Central memory CD8-positive, alpha-beta T cell (primary cell): ENCODE measurements around the gene S100A7.
A peak's percentile ranks its signal among the peaks of the same experiment; 100 is the strongest.

Experiments used
- ATAC-seq: fragments of 150-1000 bp; cut with Tn5 transposase; replicated peaks from 2 replicates; pipeline ENCODE4 v1.10.0; 2022; ENCODE audit warnings: mild to moderate bottlenecking, moderate FRiP score, moderate number of reproducible peaks; ENCODE audit not compliant: poor library complexity, severe bottlenecking; ENCODE audit errors: extremely low read depth
- DNase-seq, 2 donors: peaks; one replicate each; pipeline ENCODE4 v3.0.0; 2021; ENCODE audit warnings: low spot score in 2 of 2
- H3K27ac Mint-ChIP-seq: one replicate; pipeline ENCODE4 v1.8.0; 2022; ENCODE audit warnings: low read depth, mild to moderate bottlenecking, moderate library complexity, mixed read lengths
- H3K27me3 Mint-ChIP-seq: one replicate; pipeline ENCODE4 v1.8.0; 2022; ENCODE audit warnings: mixed read lengths
- H3K36me3 Mint-ChIP-seq: one replicate; pipeline ENCODE4 v1.8.0; 2022; ENCODE audit warnings: mild to moderate bottlenecking, moderate library complexity, mixed read lengths; ENCODE audit not compliant: insufficient read depth
- H3K4me1 Mint-ChIP-seq: one replicate; pipeline ENCODE4 v1.8.0; 2022; ENCODE audit warnings: mixed read lengths
- H3K4me3 Mint-ChIP-seq: one replicate; pipeline ENCODE4 v1.8.0; 2022; ENCODE audit warnings: mild to moderate bottlenecking, moderate library complexity, mixed read lengths
- H3K9me3 Mint-ChIP-seq: one replicate; pipeline ENCODE4 v1.8.0; 2022; ENCODE audit warnings: mixed read lengths

The S100A7 gene

DNA sequence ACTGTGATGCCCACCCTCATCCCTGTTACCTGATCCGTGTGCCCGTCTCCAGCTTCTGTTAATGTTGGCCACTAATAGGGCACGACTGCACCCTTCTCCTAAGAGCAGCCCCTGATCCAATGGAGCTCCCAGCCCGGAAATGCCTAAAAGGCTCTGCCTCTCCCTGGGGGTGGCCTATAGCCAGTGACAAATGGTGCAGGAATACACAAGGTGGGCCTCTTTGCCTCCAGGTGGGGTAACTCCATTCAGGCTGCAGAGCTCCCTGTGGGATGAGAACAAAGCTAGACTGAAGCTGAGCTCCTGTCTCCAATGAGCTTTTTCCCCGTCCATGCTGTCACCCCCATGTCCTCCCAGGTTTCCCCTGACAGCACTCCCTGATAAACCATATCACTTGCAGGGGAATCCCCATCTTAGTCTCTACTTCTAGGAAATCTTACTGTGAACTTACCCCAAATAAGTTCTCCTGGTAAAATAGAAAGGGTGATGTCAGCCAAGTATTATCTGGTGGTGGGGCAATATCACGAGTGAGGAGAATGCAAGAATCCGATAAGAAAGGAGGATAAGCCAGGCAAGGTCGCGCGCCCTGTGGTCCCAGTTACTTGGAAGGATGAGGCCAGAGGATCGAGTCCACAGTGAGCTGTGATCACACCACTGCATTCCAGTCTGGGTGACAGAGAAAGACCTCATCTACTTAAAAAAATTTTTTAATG lies 25.6 kb downstream of the S100A7 start:
- Mint-ChIP-seq H3K27ac (no peak overlapping the region), H3K27me3 (peaks cover 93% of the 10 kb centered on the region), H3K4me3 (no peak overlapping the region)

GRCh38 chr1:153432874-153433681 lies 27.4 kb downstream of the S100A7 start:
- Mint-ChIP-seq H3K4me1 (no peaks in the 10 kb centered on the region), H3K4me3 (no peak overlapping the region), H3K27ac (no peak overlapping the region), H3K9me3 (no peaks in the 10 kb centered on the region), H3K27me3 (peaks cover 93% of the 10 kb centered on the region), H3K36me3 (no peaks in the 10 kb centered on the region)
- ATAC-seq, result no peak
- no peak for DNase-seq

More for the DNA sequence above, 25.6 kb downstream of the S100A7 start:
- DNase-seq, result peak in 1 of 2 donors; percentile 0
- H3K4me1 Mint-ChIP-seq, result no peaks in the 10 kb centered on the region
- H3K36me3 Mint-ChIP-seq, result no peaks in the 10 kb centered on the region
- H3K9me3 Mint-ChIP-seq, result no peaks in the 10 kb centered on the region
- no peak for ATAC-seq

GRCh38 chr1:153431928-153432327 lies 28.5 kb downstream of the S100A7 start:
- Mint-ChIP-seq H3K4me1 (no peaks in the 10 kb centered on the region), H3K27ac (no peak overlapping the region), H3K27me3 (peaks cover 93% of the 10 kb centered on the region), H3K4me3 (no peak overlapping the region), H3K36me3 (no peaks in the 10 kb centered on the region), H3K9me3 (no peaks in the 10 kb centered on the region)
- no peak for DNase-seq
- ATAC-seq, result no peak

DNA sequence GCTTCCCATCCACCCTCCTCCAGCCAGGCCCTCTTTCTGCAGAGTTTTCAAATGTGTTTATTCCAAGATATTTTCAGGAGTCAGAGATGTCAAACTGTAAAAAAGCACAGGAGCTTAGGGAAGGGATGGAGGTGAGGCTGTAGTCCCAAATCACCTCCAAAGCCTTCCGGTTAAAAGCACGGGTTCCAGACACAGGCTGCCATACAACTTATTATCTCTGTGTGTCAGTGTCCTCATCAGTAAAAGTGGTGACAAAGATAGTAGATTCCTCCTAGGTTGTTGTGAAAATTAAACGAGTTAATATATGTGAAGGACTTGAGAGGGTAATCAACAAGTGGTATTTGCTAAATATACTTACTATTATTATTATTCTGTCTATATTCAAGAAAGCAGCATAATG lies 29.0 kb downstream of the S100A7 start:
- no peak overlapping the region for H3K4me3 Mint-ChIP-seq
- peaks cover 93% of the 10 kb centered on the region for H3K27me3 Mint-ChIP-seq
- H3K36me3 Mint-ChIP-seq, result no peaks in the 10 kb centered on the region
- no peaks in the 10 kb centered on the region for H3K9me3 Mint-ChIP-seq
- no peak overlapping the region for H3K27ac Mint-ChIP-seq
- ATAC-seq (no peak), DNase-seq (no peak)
- H3K4me1 Mint-ChIP-seq, result no peaks in the 10 kb centered on the region

DNA sequence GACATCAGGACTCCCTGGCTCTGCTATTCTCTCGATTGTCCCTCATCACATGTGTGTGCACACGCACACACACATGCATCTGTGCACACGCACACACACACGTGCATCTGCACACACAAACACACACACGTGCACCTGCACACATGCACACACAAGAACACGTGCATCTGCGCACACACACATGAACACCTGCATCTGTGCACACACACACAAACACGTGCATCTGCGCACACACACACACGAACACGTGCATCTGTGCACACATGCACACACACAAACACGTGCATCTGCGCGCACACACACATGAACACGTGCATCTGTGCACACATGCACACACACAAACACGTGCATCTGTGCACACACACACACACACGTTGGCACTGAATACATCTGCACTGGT lies 29.4 kb downstream of the S100A7 start:
- Mint-ChIP-seq H3K4me1 (no peaks in the 10 kb centered on the region), H3K9me3 (no peaks in the 10 kb centered on the region), H3K27ac (no peak overlapping the region), H3K36me3 (no peaks in the 10 kb centered on the region), H3K4me3 (no peak overlapping the region), H3K27me3 (peaks cover 93% of the 10 kb centered on the region)
- DNase-seq (no peak), ATAC-seq (no peak)

- DNase-seq, result no peak
- ATAC-seq, result no peak
- no peak overlapping the region for H3K4me3 Mint-ChIP-seq
- no peaks in the 10 kb centered on the region for H3K4me1 Mint-ChIP-seq
- no peak overlapping the region for H3K27ac Mint-ChIP-seq
- no peaks in the 10 kb centered on the region for H3K9me3 Mint-ChIP-seq
- no peaks in the 10 kb centered on the region for H3K36me3 Mint-ChIP-seq
- peaks cover 93% of the 10 kb centered on the region for H3K27me3 Mint-ChIP-seq
These were observed 29.9 kb downstream of the S100A7 start for GRCh38 chr1:153430561-153430960.

DNA sequence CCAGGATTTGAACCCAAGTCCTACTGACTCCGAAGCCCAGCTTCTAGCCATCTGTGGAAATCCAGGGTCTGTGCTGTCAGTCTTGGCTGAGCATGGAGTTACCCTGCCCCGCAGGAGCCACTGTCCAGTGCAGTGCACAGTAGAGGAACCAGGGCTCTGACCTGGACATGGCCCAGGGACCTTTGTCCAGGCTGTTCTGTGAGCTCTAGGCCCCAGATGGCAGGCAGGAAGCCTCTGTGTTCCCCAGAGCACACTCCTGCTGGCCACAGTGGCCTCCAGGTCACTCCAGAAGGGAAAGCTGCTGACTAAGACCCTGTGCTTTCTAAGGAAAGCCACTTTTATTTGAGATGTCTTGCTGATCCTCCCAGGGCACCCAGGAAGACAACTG lies 30.3 kb downstream of the S100A7 start:
- Mint-ChIP-seq H3K4me1 (no peaks in the 10 kb centered on the region), H3K36me3 (no peaks in the 10 kb centered on the region), H3K9me3 (no peaks in the 10 kb centered on the region), H3K4me3 (no peak overlapping the region), H3K27me3 (peaks cover 93% of the 10 kb centered on the region), H3K27ac (no peak overlapping the region)
- DNase-seq (no peak), ATAC-seq (no peak)

DNA sequence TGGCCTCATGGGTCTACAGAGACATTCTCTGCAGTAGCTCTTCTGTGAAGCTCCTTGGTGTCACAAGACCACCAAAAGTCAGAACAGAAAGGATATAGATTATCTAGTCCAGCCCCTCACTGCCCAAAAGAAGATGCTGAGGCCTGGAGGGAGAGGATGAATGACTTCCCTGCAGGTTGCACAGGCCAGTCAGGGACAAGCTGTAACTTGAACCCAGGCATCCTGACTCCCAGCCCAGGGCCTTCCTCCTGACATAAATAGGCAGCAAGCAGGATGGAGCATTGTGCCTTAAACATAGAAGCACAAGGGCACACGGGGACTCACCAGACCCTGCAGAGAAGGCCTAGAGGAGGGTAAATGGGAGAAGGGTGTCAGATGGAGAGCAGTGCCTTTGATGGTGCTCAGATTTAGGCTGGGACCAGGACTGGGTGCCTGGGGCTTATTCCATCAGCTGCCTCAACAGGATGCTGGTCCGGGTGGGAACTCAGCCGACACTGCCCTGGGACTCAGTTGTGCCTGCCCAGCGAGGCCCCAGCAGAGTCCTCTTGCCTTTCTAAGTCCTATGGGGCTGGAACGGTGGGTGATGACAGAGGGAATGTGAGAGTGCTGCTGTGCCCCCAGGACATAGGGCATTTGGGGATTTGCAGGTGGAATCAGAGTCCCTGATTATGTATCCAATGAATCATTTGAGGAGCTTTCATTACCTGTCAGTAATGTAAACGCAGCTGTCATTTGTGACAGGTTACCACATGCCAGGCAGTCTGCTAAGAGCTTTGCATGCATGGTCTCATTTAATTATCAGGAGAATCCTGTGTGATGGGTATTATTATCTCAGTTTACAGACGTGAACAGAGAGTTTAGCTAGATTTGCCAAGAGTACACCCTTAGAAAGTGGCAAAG lies 30.9 kb downstream of the S100A7 start:
- H3K27me3 Mint-ChIP-seq, result peaks cover 93% of the 10 kb centered on the region
- DNase-seq, result peak in 1 of 2 donors; percentile 10
- peaks cover under 1% of the 10 kb centered on the region for H3K36me3 Mint-ChIP-seq
- no peaks in the 10 kb centered on the region for H3K9me3 Mint-ChIP-seq
- no peak overlapping the region for H3K27ac Mint-ChIP-seq
- no peaks in the 10 kb centered on the region for H3K4me1 Mint-ChIP-seq
- no peak for ATAC-seq
- H3K4me3 Mint-ChIP-seq, result no peak overlapping the region

DNA sequence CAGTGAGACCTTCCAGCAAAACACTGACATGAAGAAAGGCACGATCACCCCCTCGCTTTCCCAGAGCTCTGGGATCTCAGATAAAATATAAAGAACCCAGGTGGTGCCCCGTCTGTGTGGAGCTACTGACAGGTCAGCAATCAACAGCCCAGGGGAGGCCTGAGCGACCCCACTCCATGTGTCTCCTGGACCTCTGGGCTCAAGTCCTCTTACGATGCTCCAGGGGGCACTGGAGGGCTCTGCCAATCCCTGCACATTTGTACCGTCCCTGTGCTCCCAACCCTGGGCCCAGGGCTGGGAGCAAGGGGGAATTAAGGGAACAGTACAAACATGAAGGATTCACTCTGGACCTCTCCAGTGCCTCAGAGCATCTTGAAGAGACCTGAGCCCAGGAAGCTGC lies 31.7 kb downstream of the S100A7 start:
- Mint-ChIP-seq H3K27me3 (peaks cover 93% of the 10 kb centered on the region), H3K9me3 (no peaks in the 10 kb centered on the region), H3K27ac (no peak overlapping the region)

DNA sequence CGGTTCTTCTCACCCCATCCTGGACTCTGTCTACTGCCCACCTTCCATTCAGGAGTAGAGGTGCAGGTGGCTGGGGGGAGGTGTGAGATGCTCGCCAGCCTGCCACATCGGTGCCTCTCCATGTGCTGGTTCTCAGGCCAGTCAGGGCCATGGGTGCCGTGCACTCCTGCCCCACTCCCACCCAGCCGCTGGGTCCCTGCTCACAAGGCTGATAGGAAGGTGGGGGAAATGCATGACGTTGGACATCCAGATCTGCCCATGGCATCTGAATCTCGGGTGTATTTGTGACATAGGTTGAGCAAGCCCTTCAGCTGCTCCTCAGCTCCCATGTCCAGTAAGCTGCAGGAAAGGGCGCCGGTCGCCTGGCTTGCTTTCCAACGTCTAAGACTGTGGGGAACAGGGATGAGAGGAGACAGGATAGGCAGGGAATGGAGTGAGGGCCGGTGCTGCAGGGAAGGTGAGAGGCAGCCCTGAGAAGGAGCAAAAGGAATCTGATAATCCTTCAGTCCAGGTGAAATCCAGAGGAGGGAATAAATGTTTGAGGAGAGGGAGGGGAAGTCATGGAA lies 32.3 kb downstream of the S100A7 start:
- no peaks in the 10 kb centered on the region for H3K9me3 Mint-ChIP-seq
- no peak for ATAC-seq
- DNase-seq, result no peak
- H3K4me1 Mint-ChIP-seq, result no peaks in the 10 kb centered on the region
- no peak overlapping the region for H3K27ac Mint-ChIP-seq
- peaks cover 92% of the 10 kb centered on the region for H3K27me3 Mint-ChIP-seq
- no peak overlapping the region for H3K4me3 Mint-ChIP-seq
- peaks cover 1% of the 10 kb centered on the region for H3K36me3 Mint-ChIP-seq

More for the DNA sequence above, 31.7 kb downstream of the S100A7 start:
- Mint-ChIP-seq H3K4me3 (no peak overlapping the region), H3K4me1 (no peaks in the 10 kb centered on the region), H3K36me3 (peaks cover 1% of the 10 kb centered on the region)
- no peak for ATAC-seq
- peak in 1 of 2 donors; percentile 2 for DNase-seq

DNA sequence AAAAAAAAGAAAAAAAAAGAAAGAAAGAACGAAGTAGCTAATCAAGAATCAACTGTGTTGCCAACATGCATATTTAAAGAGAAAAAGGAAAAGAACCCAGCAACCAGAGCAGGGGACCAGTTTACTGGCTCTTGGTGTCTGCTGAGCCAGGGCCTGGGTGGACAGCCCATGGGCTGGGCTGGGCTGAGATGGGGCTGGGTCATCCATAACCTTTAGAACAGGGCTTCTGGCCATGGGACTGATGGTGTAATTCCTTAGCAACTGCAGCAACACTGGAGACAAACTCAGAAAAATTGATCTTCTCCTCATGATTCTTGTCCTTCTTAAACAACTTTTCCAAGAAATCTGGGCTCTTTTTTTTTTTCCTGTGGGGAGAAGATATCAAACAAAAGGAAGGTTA lies 33.6 kb downstream of the S100A7 start:
- Mint-ChIP-seq H3K9me3 (no peaks in the 10 kb centered on the region), H3K4me1 (no peaks in the 10 kb centered on the region), H3K4me3 (no peak overlapping the region), H3K36me3 (peaks cover 1% of the 10 kb centered on the region), H3K27ac (no peak overlapping the region), H3K27me3 (peaks cover 79% of the 10 kb centered on the region)
- DNase-seq (no peak), ATAC-seq (no peak)

GRCh38 chr1:153422450-153423068 lies 37.9 kb downstream of the S100A7 start:
- Mint-ChIP-seq H3K4me1 (no peaks in the 10 kb centered on the region), H3K27me3 (peaks cover 82% of the 10 kb centered on the region), H3K27ac (no peak overlapping the region), H3K9me3 (no peaks in the 10 kb centered on the region), H3K36me3 (peaks cover 4% of the 10 kb centered on the region), H3K4me3 (no peak overlapping the region)
- no peak for ATAC-seq
- peak; percentile 40 to 42 for DNase-seq
